Loucy (cell line): ENCODE measurements around the gene ZC3HAV1.
"Not testable (repeated sequence)": the region's sequence is repeated elsewhere in the genome, so short reads cannot be mapped to it uniquely, and the experiment has no call there.

Source experiments
- H2AFZ ChIP-seq: fragments of 200-600 bp; sonication (generic); 2 replicates; pipeline ENCODE4 v1.6.0; 2016; ENCODE audit warnings: antibody characterized with exemption, mild to moderate bottlenecking, low read length, moderate library complexity
- H3F3A ChIP-seq: fragments of 200-600 bp; 2 replicates; pipeline ENCODE4 v1.6.0; 2016; ENCODE audit warnings: antibody characterized with exemption, low read depth, mild to moderate bottlenecking
- H3K27me3 ChIP-seq: fragments of 200-600 bp; sonication (generic); 2 replicates; pipeline ENCODE4 v1.6.1; 2014; ENCODE audit warnings: low read length, mild to moderate bottlenecking; ENCODE audit not compliant: insufficient read depth, poor library complexity, severe bottlenecking
- H3K36me3 ChIP-seq: fragments of 200-600 bp; sonication (generic); 2 replicates; pipeline ENCODE4 v1.6.1; 2016; ENCODE audit warnings: low read length; ENCODE audit not compliant: insufficient read depth
- H3K4me1 ChIP-seq: fragments of 200-600 bp; sonication (generic); 2 replicates; pipeline ENCODE4 v1.5.1; 2014; ENCODE audit warnings: low read length, mild to moderate bottlenecking; ENCODE audit not compliant: insufficient read depth, poor library complexity, severe bottlenecking
- H3K4me2 ChIP-seq: fragments of 200-600 bp; sonication (generic); 2 replicates; pipeline ENCODE4 v1.6.0; 2014; ENCODE audit warnings: antibody characterized with exemption, low read length, low read depth, mild to moderate bottlenecking; ENCODE audit not compliant: poor library complexity, severe bottlenecking
- H3K4me3 ChIP-seq: fragments of 200-600 bp; sonication (generic); 2 replicates; pipeline ENCODE4 v1.5.1; 2014; ENCODE audit warnings: low read length, mild to moderate bottlenecking, mixed read lengths; ENCODE audit not compliant: poor library complexity, severe bottlenecking
- H3K79me2 ChIP-seq: fragments of 200-600 bp; sonication (generic); 2 replicates; pipeline ENCODE4 v1.6.1; 2014; ENCODE audit warnings: low read length; ENCODE audit not compliant: insufficient read depth
- H3K9ac ChIP-seq: fragments of 200-600 bp; sonication (generic); 2 replicates; pipeline ENCODE4 v1.6.0; 2014; ENCODE audit warnings: mild to moderate bottlenecking, low read depth, low read length, moderate library complexity; ENCODE audit not compliant: poor library complexity, severe bottlenecking
- H3K9me2 ChIP-seq: fragments of 200-600 bp; sonication (generic); replicated peaks from 2 replicates; pipeline ENCODE4 v1.6.1; 2016; ENCODE audit warnings: low read depth, low read length, mixed read lengths
- H3K9me3 ChIP-seq: fragments of 200-600 bp; sonication (generic); 2 replicates; pipeline ENCODE4 v1.6.1; 2014; ENCODE audit warnings: mild to moderate bottlenecking, antibody characterized with exemption, low read length, low read depth; ENCODE audit not compliant: insufficient read depth
- H4K20me1 ChIP-seq: fragments of 200-600 bp; sonication (generic); 2 replicates; pipeline ENCODE4 v1.6.0; 2014; ENCODE audit warnings: antibody characterized with exemption, low read length, mild to moderate bottlenecking; ENCODE audit not compliant: insufficient read depth, poor library complexity, severe bottlenecking
- EZH2phosphoT487 ChIP-seq: fragments of 200-600 bp; IDR thresholded peaks from 2 replicates; pipeline ENCODE4 v1.6.1; 2018; ENCODE audit warnings: antibody characterized with exemption, mild to moderate bottlenecking, moderate library complexity, borderline replicate concordance
- TF ChIP-seq, protein P1 (sequence below): fragments of 200-600 bp; sonication (generic); conservative IDR thresholded peaks from 2 replicates; pipeline ENCODE4 v1.5.1; 2014; ENCODE audit warnings: mild to moderate bottlenecking, antibody characterized with exemption, low read length

Gene ZC3HAV1

DNA sequence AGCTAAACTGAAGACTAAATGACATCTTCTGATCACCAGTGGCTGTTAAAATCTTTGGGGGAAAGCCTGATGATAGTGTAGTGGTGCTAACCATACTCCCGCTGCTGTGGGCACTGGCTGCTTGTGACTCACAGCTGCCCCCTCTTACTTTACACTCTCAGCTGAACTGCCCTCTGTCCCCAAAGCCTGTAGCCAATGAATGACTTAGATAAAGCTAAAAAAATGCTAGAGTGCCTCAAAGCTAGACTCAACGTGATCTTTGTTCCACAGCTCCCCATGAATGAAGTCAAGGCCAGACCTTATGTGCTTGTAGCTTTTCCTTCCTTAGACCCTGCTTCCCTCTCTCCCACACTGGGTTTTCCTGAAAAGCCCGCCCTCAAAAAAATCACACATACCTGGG, 80.2 kb downstream of the ZC3HAV1 start:
- Histone ChIP-seq H3K27me3 (no peaks in the 10 kb centered on the region), H3K79me2 (peaks cover 25% of the 10 kb centered on the region), H3K36me3 (peaks cover 33% of the 10 kb centered on the region; the same call in 1 of the 2 replicates), H3F3A (no peaks in the 10 kb centered on the region), H3K9me2 (no peaks in the 10 kb centered on the region), H2AFZ (no peak overlapping the region), H3K9ac (no peak overlapping the region), H3K4me3 (no peak overlapping the region), H3K4me1 (peaks cover 18% of the 10 kb centered on the region), H3K4me2 (no peak overlapping the region), H3K9me3 (no peaks in the 10 kb centered on the region), H4K20me1 (peaks cover 6% of the 10 kb centered on the region)
- TF ChIP-seq, protein P1, sequence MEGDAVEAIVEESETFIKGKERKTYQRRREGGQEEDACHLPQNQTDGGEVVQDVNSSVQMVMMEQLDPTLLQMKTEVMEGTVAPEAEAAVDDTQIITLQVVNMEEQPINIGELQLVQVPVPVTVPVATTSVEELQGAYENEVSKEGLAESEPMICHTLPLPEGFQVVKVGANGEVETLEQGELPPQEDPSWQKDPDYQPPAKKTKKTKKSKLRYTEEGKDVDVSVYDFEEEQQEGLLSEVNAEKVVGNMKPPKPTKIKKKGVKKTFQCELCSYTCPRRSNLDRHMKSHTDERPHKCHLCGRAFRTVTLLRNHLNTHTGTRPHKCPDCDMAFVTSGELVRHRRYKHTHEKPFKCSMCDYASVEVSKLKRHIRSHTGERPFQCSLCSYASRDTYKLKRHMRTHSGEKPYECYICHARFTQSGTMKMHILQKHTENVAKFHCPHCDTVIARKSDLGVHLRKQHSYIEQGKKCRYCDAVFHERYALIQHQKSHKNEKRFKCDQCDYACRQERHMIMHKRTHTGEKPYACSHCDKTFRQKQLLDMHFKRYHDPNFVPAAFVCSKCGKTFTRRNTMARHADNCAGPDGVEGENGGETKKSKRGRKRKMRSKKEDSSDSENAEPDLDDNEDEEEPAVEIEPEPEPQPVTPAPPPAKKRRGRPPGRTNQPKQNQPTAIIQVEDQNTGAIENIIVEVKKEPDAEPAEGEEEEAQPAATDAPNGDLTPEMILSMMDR: no peak
- no peak for TF ChIP-seq EZH2phosphoT487

DNA sequence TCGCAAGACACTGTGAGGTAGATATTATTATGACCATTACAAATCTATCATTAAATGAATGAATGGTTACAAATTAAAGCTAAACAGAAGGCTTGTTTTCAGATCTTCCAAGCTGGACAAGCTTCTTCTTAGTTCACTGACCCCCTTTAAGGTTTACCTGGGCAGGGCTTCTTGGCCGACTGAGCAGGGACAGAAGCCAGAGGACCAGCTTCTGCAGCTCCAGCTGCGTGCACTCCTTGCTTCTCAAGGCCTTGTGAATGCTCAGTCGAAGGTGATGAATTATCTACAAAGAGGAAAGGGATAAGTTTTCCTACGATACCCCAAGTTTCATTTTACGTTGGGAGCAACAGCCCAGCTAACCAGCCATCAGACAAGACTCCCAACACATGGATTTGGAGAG, 83.0 kb downstream of the ZC3HAV1 start:
- TF ChIP-seq, protein P1: no peak
- TF ChIP-seq EZH2phosphoT487: no peak
- no peaks in the 10 kb centered on the region; the same call in 1 of the 2 replicates for H3K79me2 ChIP-seq
- no peaks in the 10 kb centered on the region for H3K9me3 ChIP-seq
- H3K4me2 ChIP-seq: no peak overlapping the region
- no peak overlapping the region for H2AFZ ChIP-seq
- no peaks in the 10 kb centered on the region for H3K27me3 ChIP-seq
- H3K4me3 ChIP-seq: no peak overlapping the region
- peaks cover 6% of the 10 kb centered on the region for H3K4me1 ChIP-seq
- H3F3A ChIP-seq: no peaks in the 10 kb centered on the region
- H4K20me1 ChIP-seq: no peaks in the 10 kb centered on the region
- H3K9ac ChIP-seq: no peak overlapping the region
- H3K36me3 ChIP-seq: peaks cover 44% of the 10 kb centered on the region; the same call in 1 of the 2 replicates
- H3K9me2 ChIP-seq: no peaks in the 10 kb centered on the region

DNA sequence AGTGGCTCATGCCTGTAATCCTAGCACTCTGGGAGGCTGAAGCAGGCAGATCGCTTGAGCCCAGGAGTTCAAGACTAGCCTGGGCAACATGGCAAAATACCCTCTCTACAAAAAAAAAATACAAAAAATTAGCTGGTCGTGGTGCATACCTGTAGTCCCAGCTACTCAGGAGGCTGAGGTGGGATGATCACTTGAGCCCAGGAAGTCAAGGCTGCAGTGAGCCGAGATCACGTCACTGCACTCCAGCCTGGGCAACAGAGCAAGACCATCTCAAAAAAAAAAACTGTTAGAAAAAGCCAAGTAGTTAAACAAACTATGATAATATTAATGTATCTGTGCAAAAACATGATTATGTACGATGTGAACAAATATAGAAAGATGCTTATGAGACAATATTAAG, 83.7 kb downstream of the ZC3HAV1 start:
- not testable (repeated sequence) for H3K9me2 ChIP-seq, H3K4me2 ChIP-seq, H3K4me1 ChIP-seq, H4K20me1 ChIP-seq, H3K4me3 ChIP-seq, H2AFZ ChIP-seq, H3K9me3 ChIP-seq, H3K9ac ChIP-seq, H3K27me3 ChIP-seq, H3F3A ChIP-seq, H3K79me2 ChIP-seq
- peaks cover 44% of the 10 kb centered on the region; the same call in 1 of the 2 replicates for H3K36me3 ChIP-seq

DNA sequence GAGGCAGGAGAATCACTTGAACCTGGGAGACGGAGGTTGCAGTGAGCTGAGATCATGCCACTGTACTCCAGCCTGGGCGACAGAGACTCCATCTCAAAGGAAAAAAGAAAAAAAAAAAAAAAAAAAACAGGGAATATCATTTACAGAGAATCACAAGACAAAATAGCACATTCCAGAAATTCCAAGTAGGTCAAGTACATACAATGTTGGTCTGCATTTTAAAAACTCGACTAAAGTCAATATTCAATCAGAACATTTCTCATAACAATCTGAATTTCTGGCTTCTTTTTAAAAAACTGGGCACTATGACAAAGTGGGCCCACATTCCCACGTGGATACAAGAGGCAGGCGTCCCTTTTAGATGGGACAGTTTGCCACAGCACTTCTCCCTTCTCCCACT, 86.4 kb downstream of the ZC3HAV1 start:
- H3K4me2 ChIP-seq: no peak overlapping the region
- H3K9me2 ChIP-seq: no peaks in the 10 kb centered on the region
- no peak overlapping the region for H3K4me3 ChIP-seq
- H3K9ac ChIP-seq: no peak overlapping the region
- H3K79me2 ChIP-seq: no peaks in the 10 kb centered on the region
- H3K4me1 ChIP-seq: peaks cover 6% of the 10 kb centered on the region
- H4K20me1 ChIP-seq: no peaks in the 10 kb centered on the region
- H2AFZ ChIP-seq: no peak overlapping the region
- TF ChIP-seq, protein P1: no peak
- no peak for TF ChIP-seq EZH2phosphoT487
- H3K36me3 ChIP-seq: peaks cover 34% of the 10 kb centered on the region; the same call in 1 of the 2 replicates
- H3K27me3 ChIP-seq: no peaks in the 10 kb centered on the region
- H3F3A ChIP-seq: no peaks in the 10 kb centered on the region
- no peaks in the 10 kb centered on the region for H3K9me3 ChIP-seq
